Measurements from ENCODE around the gene GCDH.

The GCDH gene

GRCh38 chr19:12943437-12944044 is 52.6 kb downstream of the GCDH start:
- DNase-seq, result no peak

GRCh38 chr19:12944104-12944674 is 53.2 kb downstream of the GCDH start:
- DNase-seq, result no peak

- peak; percentile 98 for DNase-seq
These were observed 54.6 kb downstream of the GCDH start, which contains the start of gene RAD23A for GRCh38 chr19:12945479-12946091. TSS of gene RAD23A (plus strand) at chr19:12945862. CDS start at chr19:12945949, 87 bp downstream.

- DNase-seq, result peak; percentile 47
These were observed 55.2 kb downstream of the GCDH start for GRCh38 chr19:12946092-12946721.

- no peak for DNase-seq
These were observed 56.0 kb downstream of the GCDH start for GRCh38 chr19:12946731-12947496.

GRCh38 chr19:12947702-12948611 is 57.0 kb downstream of the GCDH start:
- no peak for DNase-seq

- no peak for DNase-seq
These were observed 57.8 kb downstream of the GCDH start for GRCh38 chr19:12948612-12949362.

All from CD4-positive, alpha-beta T cell treated with Interleukin-21 for 1 hour (primary cell).